Measurements from ENCODE around the gene PRC1.
"Not testable (repeated sequence)": the region's sequence is repeated elsewhere in the genome, so short reads cannot be mapped to it uniquely, and the experiment has no call there.

PRC1 gene

GRCh38 chr15:90994417-90995311 is at the start of gene PRC1:
TSS of gene PRC1 (minus strand) at chr15:90994535. CDS start at chr15:90994417, 118 bp downstream.
- peak; percentile 93 to 94 for DNase-seq (ENCODE audit: low read depth in 2 of 2)

GRCh38 chr15:91043202-91043874 is 49.0 kb upstream of the PRC1 start:
- no peak for DNase-seq (ENCODE audit: low read depth in 2 of 2)

- no peak for DNase-seq (ENCODE audit: low read depth in 2 of 2)
These were observed 46.5 kb upstream of the PRC1 start for GRCh38 chr15:91040856-91041255.

- DNase-seq (ENCODE audit: low read depth in 2 of 2): no peak
These were observed 45.7 kb upstream of the PRC1 start for GRCh38 chr15:91039996-91040395.

GRCh38 chr15:91032919-91033803 is 38.8 kb upstream of the PRC1 start:
- DNase-seq (ENCODE audit: low read depth in 2 of 2): no peak

- DNase-seq (ENCODE audit: low read depth in 2 of 2): no peak
These were observed 37.5 kb upstream of the PRC1 start for GRCh38 chr15:91031796-91032195.

- DNase-seq (ENCODE audit: low read depth in 2 of 2): no peak
These were observed 33.3 kb upstream of the PRC1 start for GRCh38 chr15:91027677-91028076.

GRCh38 chr15:91023720-91024119 is 29.4 kb upstream of the PRC1 start:
- DNase-seq (ENCODE audit: low read depth in 2 of 2): no peak

- no peak for DNase-seq (ENCODE audit: low read depth in 2 of 2)
These were observed 28.4 kb upstream of the PRC1 start for GRCh38 chr15:91022832-91023129.

GRCh38 chr15:91022075-91022831 is 27.9 kb upstream of the PRC1 start, which contains the start of gene VPS33B:
TSS of gene VPS33B (minus strand) at chr15:91022594. CDS start at chr15:91022249, 345 bp downstream.
- DNase-seq (ENCODE audit: low read depth in 2 of 2): peak; percentile 39 to 45

- DNase-seq (ENCODE audit: low read depth in 2 of 2): no peak
These were observed 27.3 kb upstream of the PRC1 start for GRCh38 chr15:91021516-91022074.

- DNase-seq (ENCODE audit: low read depth in 2 of 2): no peak
These were observed 23.8 kb upstream of the PRC1 start for GRCh38 chr15:91018158-91018557.

- no peak for DNase-seq (ENCODE audit: low read depth in 2 of 2)
These were observed 23.4 kb upstream of the PRC1 start for GRCh38 chr15:91017716-91018115.

- not testable (repeated sequence) for DNase-seq (ENCODE audit: low read depth in 2 of 2)
These were observed 19.4 kb upstream of the PRC1 start for GRCh38 chr15:91013701-91014100.

- DNase-seq (ENCODE audit: low read depth in 2 of 2): no peak
These were observed 12.9 kb upstream of the PRC1 start for GRCh38 chr15:91007266-91007665.

GRCh38 chr15:91001209-91001608 is 6.9 kb upstream of the PRC1 start:
- DNase-seq (ENCODE audit: low read depth in 2 of 2): no peak

- no peak for DNase-seq (ENCODE audit: low read depth in 2 of 2)
These were observed 4.4 kb upstream of the PRC1 start for GRCh38 chr15:90998737-90999136.

GRCh38 chr15:90994059-90994416 is 297 bp downstream of the PRC1 start:
- DNase-seq (ENCODE audit: low read depth in 2 of 2): no peak

- no peak for DNase-seq (ENCODE audit: low read depth in 2 of 2)
These were observed 2.6 kb downstream of the PRC1 start for GRCh38 chr15:90991587-90992285.

GRCh38 chr15:90990446-90990845 is 3.9 kb downstream of the PRC1 start:
- DNase-seq (ENCODE audit: low read depth in 2 of 2): no peak
